ENCODE measurements around the gene TNFRSF6B.

The TNFRSF6B gene

DNA sequence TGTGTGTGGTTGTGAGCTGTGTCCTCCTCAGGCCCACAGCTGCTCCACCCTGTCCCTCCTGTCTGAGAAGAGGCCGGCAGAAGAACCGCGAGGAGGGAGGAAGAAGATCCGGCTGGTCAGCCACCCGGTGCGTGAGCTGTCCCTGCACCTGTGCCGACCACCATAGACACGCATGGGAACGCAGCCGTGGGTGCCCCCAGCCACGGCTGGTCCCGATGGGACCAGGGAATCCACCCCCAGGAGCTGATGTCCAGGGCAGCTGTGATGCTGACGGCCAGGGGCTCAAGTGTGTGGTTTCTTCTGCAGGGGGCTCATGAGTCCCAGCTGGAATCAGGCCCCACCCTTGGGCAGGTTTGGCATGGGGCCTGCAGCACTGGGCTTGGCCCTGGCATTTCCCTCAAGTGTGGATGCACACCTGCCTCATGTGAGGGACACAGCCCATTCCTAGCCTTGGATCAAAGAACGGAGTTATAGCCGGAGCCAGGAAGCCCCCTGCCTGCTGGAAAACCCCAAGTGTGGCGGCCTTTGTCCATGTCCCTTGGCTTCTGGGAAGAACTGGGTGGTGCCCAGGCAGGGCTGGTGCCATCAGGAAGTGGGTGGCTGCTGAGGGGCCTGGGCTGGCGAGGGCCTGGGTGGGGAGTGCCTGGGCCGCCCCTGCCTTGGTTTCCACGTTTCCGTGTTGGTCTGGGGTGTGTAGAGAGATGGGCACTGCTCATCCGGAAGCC lies 4.6 kb upstream of the TNFRSF6B start:
- TF ChIP-seq, protein P1, sequence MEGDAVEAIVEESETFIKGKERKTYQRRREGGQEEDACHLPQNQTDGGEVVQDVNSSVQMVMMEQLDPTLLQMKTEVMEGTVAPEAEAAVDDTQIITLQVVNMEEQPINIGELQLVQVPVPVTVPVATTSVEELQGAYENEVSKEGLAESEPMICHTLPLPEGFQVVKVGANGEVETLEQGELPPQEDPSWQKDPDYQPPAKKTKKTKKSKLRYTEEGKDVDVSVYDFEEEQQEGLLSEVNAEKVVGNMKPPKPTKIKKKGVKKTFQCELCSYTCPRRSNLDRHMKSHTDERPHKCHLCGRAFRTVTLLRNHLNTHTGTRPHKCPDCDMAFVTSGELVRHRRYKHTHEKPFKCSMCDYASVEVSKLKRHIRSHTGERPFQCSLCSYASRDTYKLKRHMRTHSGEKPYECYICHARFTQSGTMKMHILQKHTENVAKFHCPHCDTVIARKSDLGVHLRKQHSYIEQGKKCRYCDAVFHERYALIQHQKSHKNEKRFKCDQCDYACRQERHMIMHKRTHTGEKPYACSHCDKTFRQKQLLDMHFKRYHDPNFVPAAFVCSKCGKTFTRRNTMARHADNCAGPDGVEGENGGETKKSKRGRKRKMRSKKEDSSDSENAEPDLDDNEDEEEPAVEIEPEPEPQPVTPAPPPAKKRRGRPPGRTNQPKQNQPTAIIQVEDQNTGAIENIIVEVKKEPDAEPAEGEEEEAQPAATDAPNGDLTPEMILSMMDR (IDR thresholded peaks at IDR 0.05; ENCODE audit: borderline replicate concordance, insufficient read depth, low read depth, low read length): no peak
- H3K4me3 ChIP-seq (ENCODE audit: low read depth, low read length): no peak overlapping the region

DNA sequence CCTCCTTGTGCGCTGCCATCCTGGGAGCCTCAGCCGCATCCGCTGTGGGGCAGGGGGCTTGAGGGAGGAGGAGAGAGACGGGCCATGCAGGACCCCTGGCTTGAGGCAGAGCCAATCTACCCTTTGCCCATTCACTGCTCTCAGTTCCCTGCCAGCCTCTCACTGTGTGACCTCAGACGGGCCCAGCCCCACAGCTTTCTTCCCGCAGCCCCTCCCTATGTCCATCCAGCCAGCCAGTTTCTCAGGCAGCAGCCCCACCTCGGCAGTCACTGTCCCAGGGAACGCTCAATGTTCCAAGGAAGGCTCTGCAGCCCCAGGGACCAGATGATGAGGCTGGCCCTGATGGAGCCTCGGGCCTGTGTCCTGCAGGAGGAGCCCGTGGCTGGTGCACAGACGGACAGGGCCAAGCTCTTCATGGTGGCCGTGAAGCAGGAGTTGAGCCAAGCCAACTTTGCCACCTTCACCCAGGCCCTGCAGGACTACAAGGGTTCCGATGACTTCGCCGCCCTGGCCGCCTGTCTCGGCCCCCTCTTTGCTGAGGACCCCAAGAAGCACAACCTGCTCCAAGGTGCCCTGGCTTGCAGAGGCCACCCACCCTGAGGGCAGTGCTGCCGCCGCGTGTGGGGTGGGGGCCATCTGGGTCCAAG lies 3.9 kb upstream of the TNFRSF6B start:
- TF ChIP-seq, protein P1 (IDR thresholded peaks at IDR 0.05; ENCODE audit: borderline replicate concordance, insufficient read depth, low read depth, low read length): no peak
- H3K4me3 ChIP-seq (ENCODE audit: low read depth, low read length): no peak overlapping the region

DNA sequence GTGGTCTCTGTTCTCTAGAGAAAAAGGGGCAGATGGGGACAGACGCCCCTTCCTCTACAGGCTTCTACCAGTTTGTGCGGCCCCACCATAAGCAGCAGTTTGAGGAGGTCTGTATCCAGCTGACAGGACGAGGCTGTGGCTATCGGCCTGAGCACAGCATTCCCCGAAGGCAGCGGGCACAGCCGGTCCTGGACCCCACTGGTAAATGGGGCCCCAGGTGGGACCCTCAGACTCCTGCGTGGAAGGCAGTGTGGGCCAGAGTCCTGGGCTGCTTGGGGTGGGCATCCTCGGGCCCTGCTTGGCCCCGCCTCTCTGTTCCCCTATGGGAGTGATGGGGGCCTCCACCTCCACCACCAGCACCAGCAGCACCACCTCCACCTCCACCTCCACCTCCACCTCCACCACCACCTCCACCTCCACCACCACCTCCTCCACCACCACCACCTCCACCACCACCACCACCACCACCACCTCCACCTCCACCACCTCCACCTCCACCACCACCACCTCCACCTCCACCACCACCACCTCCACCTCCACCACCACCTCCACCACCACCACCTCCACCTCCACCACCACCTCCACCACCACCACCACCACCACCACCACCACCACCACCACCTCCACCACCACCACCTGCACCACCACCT lies 3.2 kb upstream of the TNFRSF6B start:
- TF ChIP-seq, protein P1 (IDR thresholded peaks at IDR 0.05; ENCODE audit: borderline replicate concordance, insufficient read depth, low read depth, low read length): no peak

DNA sequence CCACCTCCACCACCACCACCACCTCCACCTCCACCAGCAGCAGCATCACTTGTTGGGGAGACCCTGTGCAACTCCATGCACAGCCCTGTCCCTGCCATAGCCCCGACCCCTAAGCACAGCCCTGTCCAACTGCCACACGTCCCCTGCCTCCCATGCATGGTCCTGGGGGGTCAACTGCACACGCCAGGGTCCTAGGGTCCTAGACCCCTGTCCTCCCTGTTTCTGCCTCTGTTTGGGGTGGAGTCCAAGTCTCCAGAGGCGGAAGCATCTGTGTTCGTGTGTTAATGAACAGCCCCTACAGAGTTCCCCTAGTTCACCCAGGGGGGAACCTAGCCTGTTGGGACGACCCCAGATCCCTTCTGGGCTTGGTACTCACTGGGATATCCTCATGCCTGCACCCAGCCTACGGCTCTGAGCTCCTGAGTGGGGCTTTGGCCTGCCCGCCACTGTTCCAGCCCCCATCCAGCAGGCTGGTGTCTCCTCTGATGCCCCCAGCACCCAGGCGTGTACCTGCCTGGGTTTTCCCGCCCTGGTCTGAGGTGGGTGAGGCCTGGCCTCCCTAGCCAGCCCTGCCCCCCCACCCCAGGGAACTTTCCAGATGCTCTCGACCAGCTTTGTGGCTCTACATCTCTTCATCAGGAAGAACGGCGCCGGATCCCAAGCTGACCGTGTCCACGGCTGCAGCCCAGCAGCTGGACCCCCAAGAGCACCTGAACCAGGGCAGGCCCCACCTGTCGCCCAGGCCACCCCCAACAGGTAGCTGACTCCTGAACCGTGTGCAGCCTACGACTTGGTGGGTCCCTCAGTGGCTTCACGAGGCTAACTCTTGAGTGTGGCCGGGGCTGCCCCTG lies 2.5 kb upstream of the TNFRSF6B start:
- no peak overlapping the region for H3K4me3 ChIP-seq (ENCODE audit: low read depth, low read length)
- TF ChIP-seq, protein P1 (IDR thresholded peaks at IDR 0.05; ENCODE audit: borderline replicate concordance, insufficient read depth, low read depth, low read length): no peak

More for the DNA sequence above, 3.2 kb upstream of the TNFRSF6B start:
- H3K4me3 ChIP-seq (ENCODE audit: low read depth, low read length): no peak overlapping the region

DNA sequence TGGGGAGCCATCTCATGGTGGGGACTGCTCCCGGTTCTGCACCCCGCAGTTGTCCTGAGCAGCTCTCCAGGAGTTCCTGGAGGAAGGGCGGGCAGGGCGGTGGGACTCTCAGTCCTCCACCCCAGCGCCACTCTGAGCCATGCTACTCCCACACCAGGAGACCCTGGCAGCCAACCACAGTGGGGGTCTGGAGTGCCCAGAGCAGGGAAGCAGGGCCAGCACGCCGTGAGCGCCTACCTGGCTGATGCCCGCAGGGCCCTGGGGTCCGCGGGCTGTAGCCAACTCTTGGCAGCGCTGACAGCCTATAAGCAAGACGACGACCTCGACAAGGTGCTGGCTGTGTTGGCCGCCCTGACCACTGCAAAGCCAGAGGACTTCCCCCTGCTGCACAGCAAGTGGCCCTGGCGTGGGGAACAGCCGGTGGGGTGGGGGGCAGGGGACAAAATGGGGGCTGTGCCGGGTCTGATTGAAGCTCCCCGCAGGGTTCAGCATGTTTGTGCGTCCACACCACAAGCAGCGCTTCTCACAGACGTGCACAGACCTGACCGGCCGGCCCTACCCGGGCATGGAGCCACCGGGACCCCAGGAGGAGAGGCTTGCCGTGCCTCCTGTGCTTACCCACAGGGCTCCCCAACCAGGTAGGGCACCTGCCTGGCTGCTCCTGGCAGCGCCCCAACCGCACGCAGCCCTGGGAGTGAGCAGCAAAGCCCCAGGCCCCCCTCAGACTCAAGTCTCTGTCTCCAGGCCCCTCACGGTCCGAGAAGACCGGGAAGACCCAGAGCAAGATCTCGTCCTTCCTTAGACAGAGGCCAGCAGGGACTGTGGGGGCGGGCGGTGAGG lies 1.6 kb upstream of the TNFRSF6B start:
- H3K4me3 ChIP-seq (ENCODE audit: low read depth, low read length): no peak overlapping the region
- TF ChIP-seq, protein P1 (IDR thresholded peaks at IDR 0.05; ENCODE audit: borderline replicate concordance, insufficient read depth, low read depth, low read length): no peak

Measured in GM12875 (cell line).